ELR (cell line): ENCODE data around the gene GSX1.

ENCODE experiments used
- DNase-seq: peaks from one replicate; pipeline ENCODE4 v3.0.0-alpha.2; 2015; ENCODE audit warnings: low read depth

Gene GSX1

GRCh38 chr13:27833206-27833605 is 40.9 kb downstream of the GSX1 start:
- DNase-seq: no peak

GRCh38 chr13:27834095-27834494 is 41.8 kb downstream of the GSX1 start:
- no peak for DNase-seq

- DNase-seq: no peak
Measured at GRCh38 chr13:27835799-27836198, 43.5 kb downstream of the GSX1 start.

- DNase-seq: peak; percentile 32
Measured at GRCh38 chr13:27839809-27840467, 47.7 kb downstream of the GSX1 start.

GRCh38 chr13:27842571-27842970 is 50.3 kb downstream of the GSX1 start:
- peak; percentile 24 for DNase-seq
